ENCODE results near the gene SOWAHD. TPM values are rescaled to one million over a fixed set of nuclear protein-coding genes. Genes with fewer than 3 reads are reported as not detected.
"Not testable (repeated sequence)": the region's sequence is repeated elsewhere in the genome, so short reads cannot be mapped to it uniquely, and the experiment has no call there.

The SOWAHD gene
- total and polyA plus RNA-seq, 4 donors: 0.10 to 2.5 (median 0.45) TPM

DNA sequence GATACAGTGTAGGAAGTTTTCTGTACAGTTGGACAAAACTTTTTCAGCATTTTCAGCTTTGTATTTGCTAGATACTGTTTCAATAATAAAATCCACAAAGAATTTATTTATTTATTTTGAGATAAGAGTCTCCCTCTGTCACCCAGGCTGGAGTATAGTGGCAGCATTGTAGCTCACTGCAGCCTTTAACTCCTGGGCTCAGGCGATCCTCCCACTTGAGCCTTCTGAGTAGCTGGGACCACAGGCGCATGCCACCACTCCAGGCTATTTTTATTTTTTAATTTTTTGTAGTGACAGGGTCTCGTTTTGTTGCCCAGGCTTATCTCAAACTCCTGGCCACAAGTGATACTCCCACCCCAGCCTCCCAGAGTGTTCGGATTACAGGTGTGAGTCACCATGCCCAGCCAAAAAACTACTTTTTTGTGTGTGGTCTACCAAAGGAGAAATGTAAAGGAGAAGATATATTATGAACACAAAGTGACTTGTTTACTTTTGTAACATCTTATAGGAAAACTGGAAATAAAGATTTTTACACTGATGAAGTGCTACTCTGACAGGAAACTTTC lies 13.0 kb upstream of the SOWAHD start:
- Histone ChIP-seq H3K36me3 (ENCODE audit: control insufficient read depth in 4 of 4, insufficient read depth in 3 of 4, low read depth in 1 of 4, low read length in 3 of 4) (no peaks in the 10 kb centered on the region), H3K27ac (ENCODE audit: low read depth in 1 of 2, low read length in 2 of 2) (no peak overlapping the region), H3K27me3 (ENCODE audit: control insufficient read depth in 4 of 4, insufficient read depth in 4 of 4, low read length in 3 of 4) (no peaks in the 10 kb centered on the region), H3K9ac (ENCODE audit: low read depth in 1 of 2, low read length in 2 of 2) (no peak overlapping the region), H3K4me3 (ENCODE audit: low read depth in 1 of 3, low read length in 3 of 3) (no peak overlapping the region), H3K9me3 (ENCODE audit: control insufficient read depth in 4 of 4, low read length in 3 of 4) (no peaks in the 10 kb centered on the region), H3K4me1 (ENCODE audit: control insufficient read depth in 4 of 4, insufficient read depth in 4 of 4, low read length in 3 of 4) (no peaks in the 10 kb centered on the region)
- no peak for TF ChIP-seq FOXA1 (IDR thresholded peaks at IDR 0.05)
- TF ChIP-seq GABPA (IDR thresholded peaks at IDR 0.05 in 1 of 2, conservative IDR thresholded peaks at IDR 0.05 in 1 of 2): no peak
- TF ChIP-seq FOXA2 (IDR thresholded peaks at IDR 0.05): no peak
- TF ChIP-seq YY1 (IDR thresholded peaks at IDR 0.05): no peak
- TF ChIP-seq, protein P1, sequence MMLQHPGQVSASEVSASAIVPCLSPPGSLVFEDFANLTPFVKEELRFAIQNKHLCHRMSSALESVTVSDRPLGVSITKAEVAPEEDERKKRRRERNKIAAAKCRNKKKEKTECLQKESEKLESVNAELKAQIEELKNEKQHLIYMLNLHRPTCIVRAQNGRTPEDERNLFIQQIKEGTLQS (IDR thresholded peaks at IDR 0.05): no peak
- TF ChIP-seq, protein P2, sequence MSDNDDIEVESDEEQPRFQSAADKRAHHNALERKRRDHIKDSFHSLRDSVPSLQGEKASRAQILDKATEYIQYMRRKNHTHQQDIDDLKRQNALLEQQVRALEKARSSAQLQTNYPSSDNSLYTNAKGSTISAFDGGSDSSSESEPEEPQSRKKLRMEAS (IDR thresholded peaks at IDR 0.05): no peak
- no peak for TF ChIP-seq EGR1 (IDR thresholded peaks at IDR 0.05; ENCODE audit: low read depth in 2 of 2)
- TF ChIP-seq, protein P3, sequence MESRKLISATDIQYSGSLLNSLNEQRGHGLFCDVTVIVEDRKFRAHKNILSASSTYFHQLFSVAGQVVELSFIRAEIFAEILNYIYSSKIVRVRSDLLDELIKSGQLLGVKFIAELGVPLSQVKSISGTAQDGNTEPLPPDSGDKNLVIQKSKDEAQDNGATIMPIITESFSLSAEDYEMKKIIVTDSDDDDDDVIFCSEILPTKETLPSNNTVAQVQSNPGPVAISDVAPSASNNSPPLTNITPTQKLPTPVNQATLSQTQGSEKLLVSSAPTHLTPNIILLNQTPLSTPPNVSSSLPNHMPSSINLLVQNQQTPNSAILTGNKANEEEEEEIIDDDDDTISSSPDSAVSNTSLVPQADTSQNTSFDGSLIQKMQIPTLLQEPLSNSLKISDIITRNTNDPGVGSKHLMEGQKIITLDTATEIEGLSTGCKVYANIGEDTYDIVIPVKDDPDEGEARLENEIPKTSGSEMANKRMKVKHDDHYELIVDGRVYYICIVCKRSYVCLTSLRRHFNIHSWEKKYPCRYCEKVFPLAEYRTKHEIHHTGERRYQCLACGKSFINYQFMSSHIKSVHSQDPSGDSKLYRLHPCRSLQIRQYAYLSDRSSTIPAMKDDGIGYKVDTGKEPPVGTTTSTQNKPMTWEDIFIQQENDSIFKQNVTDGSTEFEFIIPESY (IDR thresholded peaks at IDR 0.05): no peak
- TF ChIP-seq SP1 (IDR thresholded peaks at IDR 0.05): no peak
- no peak for TF ChIP-seq RAD21 (IDR thresholded peaks at IDR 0.05)
- no peak for TF ChIP-seq NR2F2 (IDR thresholded peaks at IDR 0.05)
- TF ChIP-seq RXRA (IDR thresholded peaks at IDR 0.05): no peak
- TF ChIP-seq, protein P4, sequence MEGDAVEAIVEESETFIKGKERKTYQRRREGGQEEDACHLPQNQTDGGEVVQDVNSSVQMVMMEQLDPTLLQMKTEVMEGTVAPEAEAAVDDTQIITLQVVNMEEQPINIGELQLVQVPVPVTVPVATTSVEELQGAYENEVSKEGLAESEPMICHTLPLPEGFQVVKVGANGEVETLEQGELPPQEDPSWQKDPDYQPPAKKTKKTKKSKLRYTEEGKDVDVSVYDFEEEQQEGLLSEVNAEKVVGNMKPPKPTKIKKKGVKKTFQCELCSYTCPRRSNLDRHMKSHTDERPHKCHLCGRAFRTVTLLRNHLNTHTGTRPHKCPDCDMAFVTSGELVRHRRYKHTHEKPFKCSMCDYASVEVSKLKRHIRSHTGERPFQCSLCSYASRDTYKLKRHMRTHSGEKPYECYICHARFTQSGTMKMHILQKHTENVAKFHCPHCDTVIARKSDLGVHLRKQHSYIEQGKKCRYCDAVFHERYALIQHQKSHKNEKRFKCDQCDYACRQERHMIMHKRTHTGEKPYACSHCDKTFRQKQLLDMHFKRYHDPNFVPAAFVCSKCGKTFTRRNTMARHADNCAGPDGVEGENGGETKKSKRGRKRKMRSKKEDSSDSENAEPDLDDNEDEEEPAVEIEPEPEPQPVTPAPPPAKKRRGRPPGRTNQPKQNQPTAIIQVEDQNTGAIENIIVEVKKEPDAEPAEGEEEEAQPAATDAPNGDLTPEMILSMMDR (IDR thresholded peaks at IDR 0.05; ENCODE audit: low read depth, low read length, missing input control): no peak
- TF ChIP-seq JUND (IDR thresholded peaks at IDR 0.05): no peak
- no peak for TF ChIP-seq HNF4G (IDR thresholded peaks at IDR 0.05)
- TF ChIP-seq HNF4A (conservative IDR thresholded peaks at IDR 0.05): no peak
- TF ChIP-seq TAF1 (conservative IDR thresholded peaks at IDR 0.05): no peak
- TF ChIP-seq, protein P5, sequence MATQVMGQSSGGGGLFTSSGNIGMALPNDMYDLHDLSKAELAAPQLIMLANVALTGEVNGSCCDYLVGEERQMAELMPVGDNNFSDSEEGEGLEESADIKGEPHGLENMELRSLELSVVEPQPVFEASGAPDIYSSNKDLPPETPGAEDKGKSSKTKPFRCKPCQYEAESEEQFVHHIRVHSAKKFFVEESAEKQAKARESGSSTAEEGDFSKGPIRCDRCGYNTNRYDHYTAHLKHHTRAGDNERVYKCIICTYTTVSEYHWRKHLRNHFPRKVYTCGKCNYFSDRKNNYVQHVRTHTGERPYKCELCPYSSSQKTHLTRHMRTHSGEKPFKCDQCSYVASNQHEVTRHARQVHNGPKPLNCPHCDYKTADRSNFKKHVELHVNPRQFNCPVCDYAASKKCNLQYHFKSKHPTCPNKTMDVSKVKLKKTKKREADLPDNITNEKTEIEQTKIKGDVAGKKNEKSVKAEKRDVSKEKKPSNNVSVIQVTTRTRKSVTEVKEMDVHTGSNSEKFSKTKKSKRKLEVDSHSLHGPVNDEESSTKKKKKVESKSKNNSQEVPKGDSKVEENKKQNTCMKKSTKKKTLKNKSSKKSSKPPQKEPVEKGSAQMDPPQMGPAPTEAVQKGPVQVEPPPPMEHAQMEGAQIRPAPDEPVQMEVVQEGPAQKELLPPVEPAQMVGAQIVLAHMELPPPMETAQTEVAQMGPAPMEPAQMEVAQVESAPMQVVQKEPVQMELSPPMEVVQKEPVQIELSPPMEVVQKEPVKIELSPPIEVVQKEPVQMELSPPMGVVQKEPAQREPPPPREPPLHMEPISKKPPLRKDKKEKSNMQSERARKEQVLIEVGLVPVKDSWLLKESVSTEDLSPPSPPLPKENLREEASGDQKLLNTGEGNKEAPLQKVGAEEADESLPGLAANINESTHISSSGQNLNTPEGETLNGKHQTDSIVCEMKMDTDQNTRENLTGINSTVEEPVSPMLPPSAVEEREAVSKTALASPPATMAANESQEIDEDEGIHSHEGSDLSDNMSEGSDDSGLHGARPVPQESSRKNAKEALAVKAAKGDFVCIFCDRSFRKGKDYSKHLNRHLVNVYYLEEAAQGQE (IDR thresholded peaks at IDR 0.05): no peak
- WGBS: 84% methylated on average over 4 of the region's 4 CpGs
- no peak for DNase-seq (ENCODE audit: low spot score)

DNA sequence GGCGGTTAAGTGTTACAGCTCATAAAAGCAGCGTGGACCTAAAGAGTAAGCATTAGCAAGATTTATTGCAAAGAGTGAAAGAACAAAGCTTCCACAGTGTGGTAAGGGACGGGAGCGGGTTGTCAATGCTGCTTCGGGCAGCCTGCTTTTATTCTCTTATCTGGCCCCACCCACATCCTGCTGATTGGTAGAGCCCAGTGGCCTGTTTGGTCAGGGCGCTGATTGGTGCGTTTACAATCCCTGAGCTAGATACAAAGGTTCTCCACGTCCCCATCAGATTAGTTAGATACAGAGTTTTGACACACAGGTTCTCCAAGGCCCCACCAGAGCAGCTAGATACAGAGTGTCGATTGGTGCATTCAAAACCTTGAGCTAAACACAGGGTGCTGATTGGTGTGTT lies 8.3 kb upstream of the SOWAHD start:
- WGBS: 89% methylated on average over 9 of the region's 9 CpGs
- H3K4me3 ChIP-seq (ENCODE audit: low read depth in 1 of 3, low read length in 3 of 3); H3K36me3 ChIP-seq (ENCODE audit: control insufficient read depth in 4 of 4, insufficient read depth in 3 of 4, low read depth in 1 of 4, low read length in 3 of 4); DNase-seq (ENCODE audit: low spot score); H3K9ac ChIP-seq (ENCODE audit: low read depth in 1 of 2, low read length in 2 of 2); H3K9me3 ChIP-seq (ENCODE audit: control insufficient read depth in 4 of 4, low read length in 3 of 4); H3K27ac ChIP-seq (ENCODE audit: low read depth in 1 of 2, low read length in 2 of 2); H3K4me1 ChIP-seq (ENCODE audit: control insufficient read depth in 4 of 4, insufficient read depth in 4 of 4, low read length in 3 of 4); H3K27me3 ChIP-seq (ENCODE audit: control insufficient read depth in 4 of 4, insufficient read depth in 4 of 4, low read length in 3 of 4): not testable (repeated sequence)

DNA sequence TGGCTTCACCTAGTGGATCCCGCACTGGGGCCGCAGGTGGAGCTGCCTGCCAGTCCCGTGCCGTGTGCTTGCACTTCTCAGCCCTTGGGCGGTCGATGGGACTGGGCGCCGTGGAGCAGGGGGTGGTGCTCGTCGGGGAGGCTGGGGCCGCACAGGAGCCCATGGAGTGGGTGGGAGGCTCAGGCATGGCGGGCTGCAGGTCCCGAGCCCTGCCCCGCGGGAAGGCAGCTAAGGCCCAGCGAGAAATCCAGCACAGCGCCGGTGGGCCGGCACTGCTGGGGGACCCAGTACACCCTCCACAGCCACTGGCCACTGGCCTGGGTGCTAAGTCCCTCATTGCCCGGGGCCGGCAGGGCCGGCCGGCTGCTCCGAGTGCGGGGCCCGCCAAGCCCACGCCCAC lies 7.6 kb upstream of the SOWAHD start:
- 97% methylated on average over 21 of the region's 27 CpGs for WGBS
- not testable (repeated sequence) for H3K9me3 ChIP-seq (ENCODE audit: control insufficient read depth in 4 of 4, low read length in 3 of 4); DNase-seq (ENCODE audit: low spot score); H3K36me3 ChIP-seq (ENCODE audit: control insufficient read depth in 4 of 4, insufficient read depth in 3 of 4, low read depth in 1 of 4, low read length in 3 of 4); H3K27me3 ChIP-seq (ENCODE audit: control insufficient read depth in 4 of 4, insufficient read depth in 4 of 4, low read length in 3 of 4); H3K9ac ChIP-seq (ENCODE audit: low read depth in 1 of 2, low read length in 2 of 2); H3K4me3 ChIP-seq (ENCODE audit: low read depth in 1 of 3, low read length in 3 of 3); H3K4me1 ChIP-seq (ENCODE audit: control insufficient read depth in 4 of 4, insufficient read depth in 4 of 4, low read length in 3 of 4); H3K27ac ChIP-seq (ENCODE audit: low read depth in 1 of 2, low read length in 2 of 2)

All from liver (tissue), 9 donors.